ENCODE measurements around the gene RIPK3. TPM values are rescaled to one million over a fixed set of nuclear protein-coding genes. Genes with fewer than 3 reads are reported as not detected.

Gene RIPK3
- total RNA-seq, 1 donor from 2014 or later: 0.62 TPM

DNA sequence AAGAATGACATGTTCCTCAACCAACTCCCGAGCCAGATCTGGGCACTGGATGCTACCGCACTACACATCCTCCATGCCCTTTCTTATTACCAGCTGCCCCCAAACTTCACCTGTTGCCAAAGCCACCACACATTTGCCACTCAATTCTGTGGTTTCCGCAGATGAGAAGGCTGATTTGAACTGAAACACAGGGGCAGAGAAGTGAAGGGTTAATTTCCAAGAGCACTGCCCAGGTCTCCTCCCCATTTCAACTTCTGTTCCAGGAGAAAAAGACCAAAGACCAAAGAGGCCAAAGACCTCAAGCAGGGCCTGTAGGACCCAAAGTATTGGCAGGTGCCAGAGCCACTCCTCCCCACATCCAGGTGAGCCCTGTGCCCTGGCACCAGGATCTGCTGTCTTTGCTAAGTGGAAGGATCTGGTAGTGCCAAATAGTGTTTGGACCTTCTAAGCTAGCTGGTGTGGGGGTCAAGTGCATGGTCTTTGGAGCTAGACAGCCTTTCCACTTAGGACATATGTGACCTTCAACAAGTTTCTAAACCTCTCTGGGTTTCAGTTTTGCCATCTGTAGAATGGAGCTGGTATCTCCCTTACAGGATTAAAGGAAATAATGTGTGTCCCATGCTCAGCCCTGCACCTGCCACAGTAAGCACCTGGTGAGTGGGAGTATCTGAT, 48.2 kb downstream of the RIPK3 start:
- H3K4me1 Mint-ChIP-seq (ENCODE audit: low read depth): no peaks in the 10 kb centered on the region
- H3K27me3 Mint-ChIP-seq: no peaks in the 10 kb centered on the region

DNA sequence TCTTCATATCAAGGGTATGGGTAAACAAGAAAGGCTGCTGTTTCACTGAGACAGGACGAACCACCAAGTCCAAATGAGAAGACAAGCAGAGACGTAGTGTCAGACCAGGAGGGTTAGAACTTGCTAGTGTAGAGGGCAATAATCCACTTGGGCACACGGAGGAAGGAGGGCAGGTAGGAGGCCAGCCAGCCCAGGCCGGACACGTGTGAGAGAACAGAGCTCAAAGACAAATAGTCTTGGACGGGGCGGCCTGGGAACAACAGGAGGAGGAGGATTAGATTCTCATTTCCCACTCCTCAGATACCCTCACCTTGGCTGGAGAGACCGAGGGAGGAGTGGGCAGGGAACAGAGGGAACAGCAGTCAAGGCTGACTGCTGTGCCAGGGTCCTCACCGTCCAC, 49.0 kb downstream of the RIPK3 start:
- Mint-ChIP-seq H3K4me3 (ENCODE audit: low read depth) (no peak overlapping the region), H3K27ac (no peak overlapping the region), H3K4me1 (ENCODE audit: low read depth) (no peaks in the 10 kb centered on the region), H3K36me3 (ENCODE audit: insufficient read depth) (peaks cover 9% of the 10 kb centered on the region), H3K27me3 (no peaks in the 10 kb centered on the region), H3K9me3 (ENCODE audit: low read depth) (no peaks in the 10 kb centered on the region)
- TF ChIP-seq, protein P1, sequence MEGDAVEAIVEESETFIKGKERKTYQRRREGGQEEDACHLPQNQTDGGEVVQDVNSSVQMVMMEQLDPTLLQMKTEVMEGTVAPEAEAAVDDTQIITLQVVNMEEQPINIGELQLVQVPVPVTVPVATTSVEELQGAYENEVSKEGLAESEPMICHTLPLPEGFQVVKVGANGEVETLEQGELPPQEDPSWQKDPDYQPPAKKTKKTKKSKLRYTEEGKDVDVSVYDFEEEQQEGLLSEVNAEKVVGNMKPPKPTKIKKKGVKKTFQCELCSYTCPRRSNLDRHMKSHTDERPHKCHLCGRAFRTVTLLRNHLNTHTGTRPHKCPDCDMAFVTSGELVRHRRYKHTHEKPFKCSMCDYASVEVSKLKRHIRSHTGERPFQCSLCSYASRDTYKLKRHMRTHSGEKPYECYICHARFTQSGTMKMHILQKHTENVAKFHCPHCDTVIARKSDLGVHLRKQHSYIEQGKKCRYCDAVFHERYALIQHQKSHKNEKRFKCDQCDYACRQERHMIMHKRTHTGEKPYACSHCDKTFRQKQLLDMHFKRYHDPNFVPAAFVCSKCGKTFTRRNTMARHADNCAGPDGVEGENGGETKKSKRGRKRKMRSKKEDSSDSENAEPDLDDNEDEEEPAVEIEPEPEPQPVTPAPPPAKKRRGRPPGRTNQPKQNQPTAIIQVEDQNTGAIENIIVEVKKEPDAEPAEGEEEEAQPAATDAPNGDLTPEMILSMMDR (IDR thresholded peaks at IDR 0.05; ENCODE audit: unreplicated experiment): no peak
- no peak for DNase-seq (ENCODE audit: low spot score, unreplicated experiment)

More for the DNA sequence above, 48.2 kb downstream of the RIPK3 start:
- TF ChIP-seq, protein P1 (IDR thresholded peaks at IDR 0.05; ENCODE audit: unreplicated experiment): no peak
- no peak for DNase-seq (ENCODE audit: low spot score, unreplicated experiment)
- no peak overlapping the region for H3K4me3 Mint-ChIP-seq (ENCODE audit: low read depth)
- H3K9me3 Mint-ChIP-seq (ENCODE audit: low read depth): no peaks in the 10 kb centered on the region
- H3K27ac Mint-ChIP-seq: no peak overlapping the region
- peaks cover 12% of the 10 kb centered on the region for H3K36me3 Mint-ChIP-seq (ENCODE audit: insufficient read depth)

DNA sequence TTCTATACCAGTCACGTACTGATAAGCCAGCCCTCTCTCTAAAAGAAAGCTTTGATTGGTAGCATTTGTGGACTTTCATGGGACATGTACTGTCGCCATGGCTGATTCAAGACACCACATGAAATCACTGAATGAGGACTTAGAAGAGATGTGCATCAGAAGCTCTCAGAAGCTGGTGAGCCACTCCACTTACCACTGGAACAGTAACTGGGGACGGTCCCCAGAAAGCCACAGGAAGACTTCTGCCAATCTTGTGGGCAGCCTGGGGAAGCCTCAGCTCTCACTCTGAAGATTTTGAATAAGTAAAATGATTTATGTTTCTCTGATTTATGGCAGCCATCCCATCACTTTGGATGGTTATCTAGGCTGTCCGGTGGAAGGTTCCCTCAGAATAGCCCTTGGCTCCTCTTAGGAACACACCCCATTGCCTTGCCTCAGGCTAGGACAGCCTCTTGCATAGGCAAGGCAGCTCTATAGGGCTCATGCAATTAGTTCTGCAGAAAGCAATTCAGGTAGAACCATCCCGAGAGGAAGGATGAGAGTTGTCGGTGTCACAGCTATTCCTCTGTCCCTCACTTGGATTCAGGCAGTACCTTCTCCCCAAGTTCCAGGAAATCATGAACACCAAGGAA, 50.0 kb downstream of the RIPK3 start:
- TF ChIP-seq, protein P1 (IDR thresholded peaks at IDR 0.05; ENCODE audit: unreplicated experiment): no peak

DNA sequence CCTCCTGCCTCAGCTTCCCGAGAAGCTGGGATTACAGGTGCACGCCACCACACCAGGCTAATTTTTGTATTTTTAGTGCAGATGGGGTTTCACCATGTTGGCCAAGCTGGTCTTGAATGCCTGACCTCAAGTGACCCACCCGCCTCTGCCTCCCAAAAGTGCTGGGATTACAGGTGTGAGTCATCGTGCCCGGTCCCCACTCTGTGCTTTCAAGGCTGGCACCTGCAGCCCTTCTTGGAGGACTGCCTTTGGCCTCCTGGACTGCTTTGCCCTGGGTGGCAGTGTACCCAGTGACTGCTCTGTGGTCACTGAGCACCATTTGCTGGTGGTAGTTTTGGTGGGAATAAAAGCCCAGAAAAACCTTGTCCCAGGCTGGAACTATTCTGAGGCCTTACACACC, 52.8 kb downstream of the RIPK3 start:
- no peak overlapping the region for H3K4me3 Mint-ChIP-seq (ENCODE audit: low read depth)
- TF ChIP-seq, protein P1 (IDR thresholded peaks at IDR 0.05; ENCODE audit: unreplicated experiment): no peak
- H3K27me3 Mint-ChIP-seq: no peaks in the 10 kb centered on the region
- H3K27ac Mint-ChIP-seq: no peak overlapping the region
- H3K9me3 Mint-ChIP-seq (ENCODE audit: low read depth): no peaks in the 10 kb centered on the region
- H3K36me3 Mint-ChIP-seq (ENCODE audit: insufficient read depth): peaks cover 3% of the 10 kb centered on the region
- no peaks in the 10 kb centered on the region for H3K4me1 Mint-ChIP-seq (ENCODE audit: low read depth)
- no peak for DNase-seq (ENCODE audit: low spot score, unreplicated experiment)

More for the DNA sequence above, 50.0 kb downstream of the RIPK3 start:
- H3K4me1 Mint-ChIP-seq (ENCODE audit: low read depth): no peaks in the 10 kb centered on the region
- H3K27ac Mint-ChIP-seq: no peak overlapping the region
- no peaks in the 10 kb centered on the region for H3K9me3 Mint-ChIP-seq (ENCODE audit: low read depth)
- peaks cover 6% of the 10 kb centered on the region for H3K36me3 Mint-ChIP-seq (ENCODE audit: insufficient read depth)
- no peaks in the 10 kb centered on the region for H3K27me3 Mint-ChIP-seq
- no peak overlapping the region for H3K4me3 Mint-ChIP-seq (ENCODE audit: low read depth)
- DNase-seq (ENCODE audit: low spot score, unreplicated experiment): no peak

Other genes with a start within 250 kb of the RIPK3 start
- gene PCK2, start 245.7 kb downstream of the RIPK3 start, total RNA-seq: 29.7 and 34.7 TPM in 2 replicates
- 79.7 and 80.9 TPM in 2 replicates for gene DCAF11, start 225.2 kb downstream of the RIPK3 start, total RNA-seq
- gene NRL, start 225.0 kb downstream of the RIPK3 start, total RNA-seq: 2.3 and 2.8 TPM in 2 replicates
- 1.7 and 1.9 TPM in 2 replicates for gene FITM1, start 209.3 kb downstream of the RIPK3 start, total RNA-seq
- 101 and 103 TPM in 2 replicates for gene PSME1, start 203.8 kb downstream of the RIPK3 start, total RNA-seq
- 22.8 and 22.9 TPM in 2 replicates for gene EMC9, start 198.4 kb downstream of the RIPK3 start, total RNA-seq
- gene PSME2, start 193.4 kb downstream of the RIPK3 start, total RNA-seq: 118 and 120 TPM in 2 replicates
- gene RNF31, start 192.5 kb downstream of the RIPK3 start, total RNA-seq: 99.3 and 104 TPM in 2 replicates
- 57.4 and 62.4 TPM in 2 replicates for gene IRF9, start 178.7 kb downstream of the RIPK3 start, total RNA-seq
- gene REC8, start 167.9 kb downstream of the RIPK3 start, total RNA-seq: 380 and 408 TPM in 2 replicates
- 54.9 and 56.4 TPM in 2 replicates for gene IPO4, start 151.2 kb downstream of the RIPK3 start, total RNA-seq
- 52.9 and 56.2 TPM in 2 replicates for gene TM9SF1, start 144.6 kb downstream of the RIPK3 start, total RNA-seq
- 0.29 TPM in 1 of 2 replicates, not detected in the other for gene TSSK4, start 134.3 kb downstream of the RIPK3 start, total RNA-seq
- 53.7 and 54.3 TPM in 2 replicates for gene CHMP4A, start 126.5 kb downstream of the RIPK3 start, total RNA-seq
- 15.2 and 17.7 TPM in 2 replicates for gene MDP1, start 123.9 kb downstream of the RIPK3 start, total RNA-seq
- gene NEDD8, start 107.6 kb downstream of the RIPK3 start, total RNA-seq: 161 TPM in 2 replicates
- gene GMPR2, start 107.1 kb downstream of the RIPK3 start, total RNA-seq: 73.6 and 86.2 TPM in 2 replicates
- 56.7 and 59.2 TPM in 2 replicates for gene TINF2, start 97.4 kb downstream of the RIPK3 start, total RNA-seq
- gene TGM1, start 76.8 kb downstream of the RIPK3 start, total RNA-seq: 5.8 and 7.0 TPM in 2 replicates
- gene RABGGTA, start 68.4 kb downstream of the RIPK3 start, total RNA-seq: 25.9 and 33.1 TPM in 2 replicates
- 33.4 and 34.4 TPM in 2 replicates for gene DHRS1, start 40.2 kb downstream of the RIPK3 start, total RNA-seq
- 32.4 and 32.6 TPM in 2 replicates for gene NOP9, start 40.1 kb downstream of the RIPK3 start, total RNA-seq
- gene CIDEB, start 32.0 kb downstream of the RIPK3 start, total RNA-seq: 1.9 and 3.0 TPM in 2 replicates
- 11.0 and 11.3 TPM in 2 replicates for gene LTB4R2, start 29.9 kb downstream of the RIPK3 start, total RNA-seq
- gene LTB4R, start 28.5 kb downstream of the RIPK3 start, total RNA-seq: 8.4 TPM in 2 replicates
- 0.46 and 0.75 TPM in 2 replicates for gene ADCY4, start 4.9 kb downstream of the RIPK3 start, total RNA-seq
- gene NFATC4, start 28.2 kb upstream of the RIPK3 start, total RNA-seq: 56.6 and 57.6 TPM in 2 replicates
- gene NYNRIN, start 59.0 kb upstream of the RIPK3 start, total RNA-seq: 38.3 and 40.0 TPM in 2 replicates
- 1.5 and 1.9 TPM in 2 replicates for gene CBLN3, start 89.7 kb upstream of the RIPK3 start, total RNA-seq
- 74.3 and 77.4 TPM in 2 replicates for gene KHNYN, start 90.0 kb upstream of the RIPK3 start, total RNA-seq
- 68.1 and 68.2 TPM in 2 replicates for gene SDR39U1, start 102.8 kb upstream of the RIPK3 start, total RNA-seq
- not detected in 2 replicates for gene CMA1, start 168.3 kb upstream of the RIPK3 start, total RNA-seq
- not detected in 2 replicates for gene CTSG, start 236.3 kb upstream of the RIPK3 start, total RNA-seq

Measured in progenitor cell of endocrine pancreas (in vitro differentiated cells).